GM08714 (cell line): ENCODE measurements around the gene HLA-DQA2.
"Not testable (repeated sequence)": the region's sequence is repeated elsewhere in the genome, so short reads cannot be mapped to it uniquely, and the experiment has no call there.

Experiments used
- H3K4me3 ChIP-seq: fragments of 200-500 bp; sonication (Bioruptor generic); 2 replicates; pipeline ENCODE4 v1.5.1; 2014; ENCODE audit warnings: mild to moderate bottlenecking, low read length, inconsistent platforms
- ZNF274 ChIP-seq: IDR thresholded peaks from 2 replicates; pipeline ENCODE4 v1.6.1; 2012; ENCODE audit warnings: mild to moderate bottlenecking, low read depth, low read length

The HLA-DQA2 gene

DNA sequence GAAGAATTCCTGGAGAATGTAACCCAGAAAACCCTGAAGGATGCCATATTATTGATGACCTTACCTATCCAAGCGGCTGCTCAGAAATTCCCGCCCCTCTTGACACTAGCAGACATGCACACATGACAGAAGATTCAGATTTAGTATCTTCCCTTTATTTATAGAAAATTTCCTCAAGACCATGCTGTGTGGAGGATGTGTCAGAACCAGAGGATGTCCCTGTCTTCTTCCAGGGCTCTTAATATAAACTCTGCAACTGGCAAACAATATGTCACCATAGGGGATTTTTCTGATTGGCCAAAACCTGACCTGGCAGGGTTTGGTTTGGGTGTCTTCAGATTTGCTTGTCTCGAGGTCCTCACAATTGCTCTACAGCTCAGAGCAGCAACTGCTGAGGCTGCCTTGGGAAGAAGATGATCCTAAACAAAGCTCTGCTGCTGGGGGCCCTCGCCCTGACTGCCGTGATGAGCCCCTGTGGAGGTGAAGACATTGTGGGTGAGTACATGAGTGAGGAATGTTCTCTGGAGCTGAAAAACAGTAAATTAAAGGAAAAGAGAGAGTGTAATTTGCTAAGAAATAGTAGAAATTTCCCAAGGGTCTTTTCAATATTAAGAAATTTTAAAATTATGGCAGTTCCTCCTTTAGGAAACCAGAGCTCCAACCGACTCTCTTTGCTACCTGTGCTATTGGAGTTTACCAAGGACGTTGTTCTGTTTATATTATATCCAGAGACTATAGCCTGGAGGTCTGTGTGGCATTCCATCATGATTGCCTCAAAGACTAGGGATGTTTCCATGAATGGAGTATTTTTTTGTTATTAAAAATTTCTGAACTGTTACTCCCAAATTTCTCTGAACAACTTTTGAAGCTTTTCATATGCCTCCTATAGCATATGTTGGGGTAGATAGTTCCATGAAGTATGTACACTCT lies at the start of gene HLA-DQA2:
Gene HLA-DQA2 (plus strand): TSS at position 361 of the 930 bp plus-strand sequence. CDS start 53 bp downstream, at position 414.
- TF ChIP-seq ZNF274, result no peak
- peak within 1 kb of the TSS; percentile 56; the same call in 1 of the 2 replicates for H3K4me3 ChIP-seq

DNA sequence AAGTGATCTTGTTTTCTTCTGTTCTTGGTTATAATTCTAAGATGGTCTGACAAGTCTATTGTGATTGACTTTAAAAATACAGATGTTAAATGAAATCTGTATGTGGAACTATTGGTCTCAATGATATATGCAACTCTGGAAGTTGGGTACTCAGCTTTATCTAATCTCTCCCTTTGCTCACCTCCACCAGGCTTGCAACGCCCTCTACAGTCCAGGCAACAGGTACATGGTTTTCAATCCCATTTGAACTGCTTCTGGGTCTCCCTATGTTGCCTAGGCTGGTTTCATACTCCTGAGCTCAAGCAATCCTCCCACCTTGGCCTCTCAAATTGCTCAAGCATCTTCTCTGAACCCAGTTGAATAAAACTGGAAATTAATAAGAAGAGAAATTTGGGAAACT lies 49.2 kb upstream of the HLA-DQA2 start:
- no peak overlapping the region for H3K4me3 ChIP-seq
- no peak for TF ChIP-seq ZNF274

DNA sequence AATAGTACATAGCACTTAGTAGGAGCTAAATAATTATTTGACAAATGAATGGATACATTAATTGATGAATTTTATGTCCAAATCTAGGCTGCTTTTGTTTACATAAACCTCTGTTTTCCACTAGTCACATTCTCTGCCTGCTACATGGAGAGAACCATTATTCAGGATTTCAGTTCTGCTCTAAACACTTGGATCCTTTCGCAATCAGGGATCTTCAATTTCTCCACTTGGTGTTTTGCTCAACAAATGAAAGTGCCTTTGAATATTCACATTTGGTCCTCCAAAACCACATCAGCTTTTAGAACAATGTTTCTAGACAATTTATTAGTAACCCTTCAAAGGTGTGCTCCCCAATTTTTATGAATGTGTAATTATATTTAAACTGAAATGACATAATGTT lies 44.2 kb upstream of the HLA-DQA2 start:
- no peak overlapping the region for H3K4me3 ChIP-seq
- no peak for TF ChIP-seq ZNF274

DNA sequence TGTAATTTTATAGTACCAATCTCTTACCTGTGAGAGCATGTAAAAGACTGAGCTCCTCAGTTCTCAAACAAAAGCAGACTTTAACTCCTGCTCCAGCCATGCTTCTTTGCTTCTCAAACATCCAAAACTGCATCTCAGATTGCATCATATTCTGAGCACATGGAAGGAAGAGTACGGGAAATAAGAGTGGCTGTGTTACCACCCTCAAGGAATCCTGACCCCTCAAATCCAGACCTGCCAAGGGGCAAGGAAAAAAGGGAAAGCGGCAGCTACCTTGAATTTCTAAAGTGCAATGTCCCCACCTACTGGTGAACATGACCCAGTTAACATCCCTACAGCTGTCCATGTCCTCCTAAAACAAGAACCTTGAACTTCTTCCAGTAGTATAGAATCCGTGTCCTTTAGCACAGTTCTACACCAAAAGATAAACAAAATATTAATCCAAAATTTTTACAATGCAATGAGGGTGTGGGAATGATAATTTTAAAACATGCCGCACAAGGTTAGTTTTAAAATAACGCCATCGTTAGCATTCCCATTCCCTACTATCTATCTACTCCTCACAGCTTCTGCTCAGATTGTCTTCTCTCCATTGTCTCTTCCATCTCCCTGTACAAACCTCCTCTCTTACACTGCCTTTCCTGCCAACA lies 40.7 kb upstream of the HLA-DQA2 start:
- no peak for TF ChIP-seq ZNF274
- no peak overlapping the region for H3K4me3 ChIP-seq

DNA sequence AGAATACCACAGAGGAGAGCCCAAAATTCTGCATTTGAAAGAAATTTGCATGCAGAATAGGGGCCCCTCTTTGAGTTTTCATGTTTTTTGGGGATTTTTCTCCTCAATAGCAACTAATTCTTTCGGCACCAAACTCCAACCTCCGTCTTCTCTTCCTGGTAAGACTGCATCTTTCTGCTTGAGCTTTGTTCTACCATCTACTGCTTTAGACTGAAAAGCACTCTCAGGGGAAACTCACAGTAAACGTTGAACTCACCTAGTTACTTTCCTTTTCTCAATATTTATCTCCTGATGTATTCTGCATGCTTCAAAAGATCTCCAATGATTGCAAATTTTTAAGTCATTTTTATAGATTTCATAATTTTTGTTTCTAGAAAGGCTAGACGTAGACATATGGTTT lies 37.8 kb upstream of the HLA-DQA2 start:
- no peak overlapping the region for H3K4me3 ChIP-seq
- TF ChIP-seq ZNF274, result no peak

DNA sequence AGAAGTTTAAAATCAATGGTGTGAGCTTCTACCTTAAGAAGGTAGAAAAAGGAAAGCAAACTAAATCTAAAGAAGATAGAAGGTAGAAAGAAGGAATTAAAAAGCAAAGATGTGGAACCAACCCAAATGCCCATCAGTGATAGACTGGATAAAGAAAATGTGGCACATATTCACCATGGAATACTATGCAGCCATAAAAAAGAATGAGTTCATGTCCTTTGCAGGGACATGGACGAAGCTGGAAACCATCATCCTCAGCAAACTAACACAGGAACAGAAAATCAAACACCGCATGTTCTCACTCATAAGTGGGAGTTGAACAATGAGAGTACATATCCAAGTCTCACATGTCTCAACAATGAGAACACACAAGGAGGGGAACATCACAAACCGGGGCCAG lies 36.0 kb upstream of the HLA-DQA2 start:
- not testable (repeated sequence) for H3K4me3 ChIP-seq

DNA sequence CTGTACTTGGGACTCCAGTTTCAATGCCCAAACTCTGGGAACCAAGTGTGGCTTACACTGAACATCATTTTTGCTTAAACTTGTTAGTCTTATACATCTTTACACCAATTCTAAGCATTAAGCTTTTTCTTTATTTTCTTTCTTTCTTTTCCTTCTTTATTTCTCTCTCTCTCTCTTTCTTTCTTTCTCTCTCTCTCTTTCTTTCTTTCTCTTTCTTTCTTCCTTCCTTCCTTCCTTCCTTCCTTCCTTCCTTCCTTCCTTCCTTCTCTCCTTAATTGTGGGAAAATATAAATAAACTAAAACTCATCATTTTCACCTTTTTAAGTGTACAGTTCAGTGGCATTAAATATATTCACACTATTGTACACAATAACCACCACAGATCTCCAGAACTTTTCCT lies 31.6 kb upstream of the HLA-DQA2 start:
- TF ChIP-seq ZNF274, result no peak
- no peak overlapping the region for H3K4me3 ChIP-seq

DNA sequence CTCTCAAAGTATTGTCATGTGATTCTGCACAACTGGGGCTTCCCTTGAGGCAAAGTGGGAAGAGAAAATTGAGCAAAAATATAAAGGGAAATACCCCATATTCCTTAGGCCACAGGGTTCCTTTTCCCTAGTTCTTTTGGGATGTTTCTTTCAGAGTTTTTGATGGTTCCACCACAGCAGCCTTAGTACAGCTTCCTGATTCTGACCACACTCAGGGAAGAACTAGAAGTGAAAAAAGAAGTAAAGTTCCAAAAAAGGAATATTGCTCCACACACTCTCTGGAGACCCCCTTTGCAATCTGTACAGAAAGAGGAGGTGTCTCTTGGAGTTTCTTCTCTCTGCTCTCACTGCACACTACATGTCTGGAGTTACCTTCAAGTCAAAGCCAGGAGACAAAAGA lies 27.9 kb upstream of the HLA-DQA2 start:
- TF ChIP-seq ZNF274, result no peak
- H3K4me3 ChIP-seq, result no peak overlapping the region

DNA sequence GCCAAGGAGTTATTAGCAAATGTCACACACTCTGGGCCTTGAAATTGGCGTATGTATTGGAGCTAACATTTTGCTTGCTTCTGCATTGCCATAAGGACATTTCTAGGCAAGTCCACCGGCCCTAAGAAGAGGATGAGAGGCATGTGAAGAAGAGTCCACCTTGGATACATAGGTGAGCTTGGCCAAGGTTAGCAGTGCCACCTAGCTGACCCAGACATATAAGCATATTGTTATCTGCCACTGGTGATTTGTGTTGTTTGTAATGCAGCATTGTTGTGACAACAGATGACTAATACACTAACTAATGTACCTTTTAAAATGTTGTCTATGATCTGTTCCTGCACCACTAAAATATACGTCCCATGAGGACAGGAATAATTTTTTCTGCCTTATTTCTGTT lies 24.8 kb upstream of the HLA-DQA2 start:
- no peak for TF ChIP-seq ZNF274
- H3K4me3 ChIP-seq, result no peak overlapping the region

DNA sequence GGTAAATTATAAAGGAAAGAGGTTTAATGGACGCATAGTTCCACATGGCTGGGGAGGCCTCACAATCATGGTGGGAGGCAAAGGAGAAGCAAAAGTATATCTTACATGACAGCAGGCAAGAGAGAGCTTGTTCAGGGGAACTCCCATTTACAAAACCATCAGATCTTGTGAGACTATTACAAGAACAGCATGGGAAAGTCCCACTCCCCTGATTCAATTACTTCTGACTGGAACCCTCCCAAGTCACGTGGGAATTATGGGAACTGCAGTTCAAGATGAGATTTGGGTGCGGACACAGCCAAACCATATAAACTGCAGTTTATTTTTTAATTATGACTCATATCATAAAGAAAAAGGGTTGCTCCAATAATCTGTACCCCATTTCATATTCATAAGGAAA lies 22.3 kb upstream of the HLA-DQA2 start:
- H3K4me3 ChIP-seq, result no peak overlapping the region
- no peak for TF ChIP-seq ZNF274

DNA sequence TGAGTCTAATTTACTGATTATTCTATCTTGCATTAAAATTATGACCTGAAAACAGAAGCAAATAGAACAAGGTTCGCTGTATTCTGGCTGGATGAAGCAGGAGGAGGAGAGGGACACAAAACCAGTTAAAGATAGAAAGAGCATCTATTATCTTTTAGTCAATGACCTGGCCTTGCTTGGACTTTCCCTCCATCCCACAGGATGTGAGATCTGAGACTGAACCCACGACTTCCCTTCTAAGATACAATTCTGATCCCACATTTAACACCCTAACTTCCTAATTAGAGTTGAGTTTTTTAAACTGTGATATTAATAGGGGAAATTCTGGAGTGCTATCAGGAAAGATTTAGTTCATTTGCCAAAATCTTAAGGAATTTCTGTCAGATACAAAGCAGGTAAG lies 3.1 kb upstream of the HLA-DQA2 start:
- no peak overlapping the region for H3K4me3 ChIP-seq
- TF ChIP-seq ZNF274, result no peak

DNA sequence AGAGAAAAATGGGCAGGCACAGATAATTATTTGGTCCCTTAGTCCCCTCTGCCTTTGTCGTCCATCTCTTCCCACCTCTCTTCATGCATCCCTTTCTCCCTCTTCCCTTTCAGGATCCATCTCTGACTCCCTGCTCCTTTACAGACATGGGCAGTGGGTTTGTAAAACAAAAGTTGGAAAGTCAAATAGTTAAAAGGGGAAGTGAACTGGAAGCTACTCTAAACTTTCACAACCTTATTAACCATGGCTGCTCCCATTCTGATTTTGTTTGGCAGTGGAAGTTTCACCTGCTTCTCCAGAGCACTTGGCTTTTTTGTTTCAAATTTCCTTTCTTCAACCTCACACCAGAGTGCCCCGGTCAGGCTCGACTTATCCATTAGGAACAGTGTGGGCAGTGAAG lies 1.2 kb downstream of the HLA-DQA2 start:
- no peak for TF ChIP-seq ZNF274
- peak overlapping the region; percentile 56; the same call in 1 of the 2 replicates for H3K4me3 ChIP-seq

DNA sequence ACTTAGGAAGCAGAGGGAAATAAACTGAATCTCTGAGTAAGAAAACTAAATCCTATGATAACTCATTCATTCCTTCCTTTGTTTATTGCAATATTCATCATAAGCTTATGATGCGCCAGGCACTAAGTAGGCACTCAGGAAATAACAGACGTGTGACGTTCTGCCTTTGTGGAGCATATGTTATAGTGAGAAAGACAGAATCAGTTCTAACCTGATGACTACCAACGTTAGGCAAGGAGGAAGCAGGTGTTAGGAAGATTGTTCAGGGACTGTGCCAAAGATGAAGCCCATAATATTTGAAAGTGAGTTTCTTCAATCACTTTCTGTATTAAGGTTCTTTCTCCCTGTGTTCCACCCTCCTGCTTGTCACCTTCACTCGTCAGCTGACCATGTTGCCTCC lies 3.6 kb downstream of the HLA-DQA2 start:
- H3K4me3 ChIP-seq, result no peak overlapping the region
- no peak for TF ChIP-seq ZNF274

DNA sequence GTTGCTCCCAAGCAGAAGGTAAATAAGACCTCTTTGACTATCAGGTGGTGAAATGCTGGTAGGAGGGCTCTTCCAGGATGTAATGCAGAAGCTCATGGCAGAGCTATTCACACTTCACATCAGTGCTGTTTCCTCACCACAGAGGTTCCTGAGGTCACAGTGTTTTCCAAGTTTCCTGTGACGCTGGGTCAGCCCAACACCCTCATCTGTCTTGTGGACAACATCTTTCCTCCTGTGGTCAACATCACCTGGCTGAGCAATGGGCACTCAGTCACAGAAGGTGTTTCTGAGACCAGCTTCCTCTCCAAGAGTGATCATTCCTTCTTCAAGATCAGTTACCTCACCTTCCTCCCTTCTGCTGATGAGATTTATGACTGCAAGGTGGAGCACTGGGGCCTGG lies 4.5 kb downstream of the HLA-DQA2 start:
- H3K4me3 ChIP-seq, result not testable (repeated sequence)

DNA sequence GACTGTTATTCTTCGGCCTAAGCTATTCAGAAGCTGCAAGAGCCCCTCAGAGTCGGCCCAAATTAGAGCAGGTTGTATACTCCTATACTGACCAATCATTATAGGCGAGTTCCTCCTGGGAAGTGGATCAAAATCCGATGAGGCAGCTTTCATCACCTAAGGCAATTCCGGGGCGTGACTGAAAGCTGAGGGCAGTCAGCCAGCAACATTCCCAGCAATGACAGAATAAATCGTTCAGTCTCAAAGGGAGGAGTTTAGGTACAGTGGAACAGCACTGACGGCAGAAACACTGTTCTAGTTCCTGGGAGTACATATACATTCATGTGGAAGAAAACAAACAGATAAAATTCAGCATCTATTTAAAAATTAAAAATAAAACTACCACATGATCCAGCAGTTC lies 11.4 kb downstream of the HLA-DQA2 start:
- H3K4me3 ChIP-seq, result no peak overlapping the region
- TF ChIP-seq ZNF274, result no peak
